GM19468 (cell line): ENCODE results near the gene ZKSCAN5.
"Not testable (repeated sequence)": the region's sequence is repeated elsewhere in the genome, so short reads cannot be mapped to it uniquely, and the experiment has no call there.

ENCODE experiments used
- ATAC-seq: cut with Tn5 transposase; IDR thresholded peaks from one replicate; pipeline ENCODE4 v1.9.1; 2021; ENCODE audit warnings: mild to moderate bottlenecking, moderate library complexity, moderate number of reproducible peaks; ENCODE audit not compliant: unreplicated experiment; ENCODE audit errors: extremely low read depth

The ZKSCAN5 gene

GRCh38 chr7:99579956-99580777 is 75.7 kb downstream of the ZKSCAN5 start:
- no peak for ATAC-seq

GRCh38 chr7:99580778-99581332 is 76.4 kb downstream of the ZKSCAN5 start:
- not testable (repeated sequence) for ATAC-seq
